Pulmonary artery endothelial cell (primary cell): Measurements from ENCODE around the gene YPEL5. TPM values are rescaled to one million over a fixed set of nuclear protein-coding genes. Genes with fewer than 3 reads are reported as not detected.

Experiments used
- DNase-seq: peaks from one replicate; pipeline ENCODE4 v3.0.0-alpha.2; 2011; ENCODE audit warnings: low read depth, low spot score
- total RNA-seq: library from RNA; depleted of rRNA; stranded (reverse); fragments of >200 nt; gene quantifications from 2 replicates; pipeline ENCODE4 v1.2.3, GENCODE V29; 2014

YPEL5 gene
- total RNA-seq, 1 donor from 2014 or later = 77.1 TPM

DNA sequence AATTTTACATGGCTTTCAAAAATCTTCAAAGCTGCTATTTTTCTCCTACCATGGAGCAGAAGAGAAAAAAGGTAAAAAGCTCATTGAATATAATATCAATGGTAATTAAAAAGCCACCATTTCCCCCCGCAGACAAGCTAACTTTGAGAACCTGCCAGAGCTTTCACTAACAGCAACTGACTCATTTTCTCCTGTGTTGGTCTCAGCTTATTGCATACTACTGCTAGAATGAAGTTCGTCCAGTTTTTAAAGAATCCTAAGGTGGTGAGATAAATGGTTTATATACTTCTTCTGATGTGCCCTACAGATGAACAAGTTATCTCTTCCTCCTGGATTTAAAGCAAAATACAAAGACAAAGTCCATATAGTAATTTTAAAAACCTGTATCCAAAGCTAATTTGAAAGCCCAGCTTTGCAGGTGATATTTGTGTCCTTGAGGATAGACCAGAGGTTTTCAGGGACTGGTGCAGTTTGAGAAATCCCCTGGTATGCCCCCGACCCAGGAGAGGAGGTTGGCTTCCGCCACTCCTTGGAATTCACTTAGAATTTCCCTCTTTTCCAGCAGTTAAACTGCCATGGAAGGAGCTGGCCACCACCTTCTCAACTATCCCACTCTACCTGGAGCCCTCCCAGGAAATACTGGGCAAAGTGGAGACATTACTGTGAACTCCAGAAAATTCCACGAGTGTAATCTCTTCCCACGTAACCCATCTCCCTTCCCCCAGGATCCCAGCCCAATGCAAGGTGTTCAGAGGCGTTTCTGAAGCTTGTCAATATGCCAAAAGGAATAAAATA, 17.5 kb downstream of the YPEL5 start:
- DNase-seq = no peak

DNA sequence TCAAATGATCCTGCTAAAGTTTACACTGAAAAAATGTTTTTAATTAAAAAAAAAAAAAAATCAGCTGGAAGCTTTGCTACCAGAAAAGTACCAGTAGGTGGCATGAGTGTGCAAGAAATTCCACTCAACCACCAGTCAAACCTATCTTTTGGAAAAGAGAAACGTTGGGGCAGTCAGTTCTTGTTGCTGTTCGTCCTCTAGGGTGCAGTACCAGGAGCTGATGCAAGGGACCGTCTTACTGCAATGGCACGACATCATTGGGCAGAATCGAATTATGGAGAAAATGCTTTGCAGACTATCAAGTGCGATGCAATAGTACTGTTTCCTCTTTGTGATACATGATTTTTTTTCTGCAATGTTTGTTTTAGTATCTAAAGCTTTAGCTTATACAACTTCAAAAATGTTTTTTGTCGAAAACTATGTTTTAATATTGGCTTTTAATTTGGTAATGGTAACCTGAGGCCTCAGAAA, 18.3 kb downstream of the YPEL5 start:
- peak; percentile 73 for DNase-seq

DNA sequence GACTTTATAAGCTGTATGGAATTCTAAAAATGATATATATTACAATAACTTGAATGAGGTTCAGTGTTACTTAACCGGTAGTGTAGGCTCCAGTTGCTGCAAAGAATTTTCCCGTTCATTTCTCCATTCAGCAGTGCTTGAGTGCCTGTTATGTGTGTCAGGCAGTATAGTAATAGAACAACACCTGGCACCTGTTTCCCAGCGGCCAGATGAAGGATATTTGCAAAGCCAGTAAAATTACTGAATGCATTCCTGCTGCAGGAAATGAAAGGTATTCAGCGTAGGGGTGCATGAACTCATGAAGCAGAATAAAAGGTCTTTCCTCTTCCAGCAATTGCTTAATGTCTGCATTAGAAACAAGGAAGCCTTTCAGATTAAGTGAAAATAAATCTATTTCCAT, 18.8 kb downstream of the YPEL5 start:
- no peak for DNase-seq

DNA sequence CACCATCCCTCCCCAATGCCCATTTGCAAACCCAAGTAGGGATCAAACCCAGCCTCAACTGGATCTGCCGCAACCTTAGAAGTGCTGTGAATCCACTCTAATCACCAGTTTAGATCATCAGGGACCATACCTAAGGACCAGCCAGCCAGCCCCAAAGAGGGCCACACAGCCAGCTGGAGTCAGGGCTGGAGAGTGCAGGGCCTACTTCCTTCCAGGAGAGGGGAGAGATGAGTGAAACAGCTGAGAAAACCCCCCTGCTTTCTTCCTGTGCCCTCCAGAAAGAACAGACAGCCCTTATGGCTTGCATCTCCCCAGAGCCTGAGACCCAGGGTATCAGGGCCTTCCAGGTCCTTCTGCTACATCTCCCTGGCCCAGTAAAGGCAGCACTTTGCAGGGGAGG, 25.8 kb downstream of the YPEL5 start:
- DNase-seq = no peak

DNA sequence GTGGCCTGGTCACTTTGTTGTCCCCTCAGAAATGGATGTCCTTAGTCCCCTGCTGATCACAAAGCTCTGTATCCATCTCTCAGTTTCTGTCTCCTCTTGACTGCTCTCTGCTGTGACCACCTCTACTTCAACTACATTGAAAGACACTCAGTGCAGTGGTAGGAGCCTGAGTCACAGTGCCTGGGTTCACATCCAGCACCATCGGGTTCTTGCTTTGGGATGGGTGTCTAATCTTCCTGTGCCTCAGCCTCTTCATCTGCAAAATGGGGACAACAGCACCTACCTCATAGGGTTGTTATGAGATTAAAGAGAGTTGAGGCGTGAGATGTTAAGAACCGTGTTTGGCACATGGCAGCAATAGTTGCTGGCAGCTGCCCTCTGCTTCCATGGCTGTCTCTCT, 30.6 kb downstream of the YPEL5 start:
- no peak for DNase-seq

DNA sequence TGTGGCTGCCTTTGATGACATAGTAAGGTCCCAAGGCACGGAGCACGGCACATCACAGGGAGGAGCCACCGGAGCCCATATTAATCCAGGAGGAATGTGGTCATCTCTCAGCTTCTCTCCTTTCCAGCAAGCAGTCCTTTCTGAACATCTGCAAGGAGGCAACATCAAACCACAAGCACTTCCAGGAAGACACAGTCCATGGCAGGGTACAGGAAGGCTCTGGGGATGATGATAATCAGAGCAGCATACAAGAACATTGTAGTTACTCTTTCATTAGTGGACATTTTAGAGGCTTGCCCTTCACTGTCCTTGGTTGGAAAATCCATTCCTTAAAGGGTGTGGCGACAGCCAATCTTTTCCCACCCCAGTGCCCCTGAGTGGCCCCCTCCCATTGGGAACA, 31.1 kb downstream of the YPEL5 start:
- no peak for DNase-seq

DNA sequence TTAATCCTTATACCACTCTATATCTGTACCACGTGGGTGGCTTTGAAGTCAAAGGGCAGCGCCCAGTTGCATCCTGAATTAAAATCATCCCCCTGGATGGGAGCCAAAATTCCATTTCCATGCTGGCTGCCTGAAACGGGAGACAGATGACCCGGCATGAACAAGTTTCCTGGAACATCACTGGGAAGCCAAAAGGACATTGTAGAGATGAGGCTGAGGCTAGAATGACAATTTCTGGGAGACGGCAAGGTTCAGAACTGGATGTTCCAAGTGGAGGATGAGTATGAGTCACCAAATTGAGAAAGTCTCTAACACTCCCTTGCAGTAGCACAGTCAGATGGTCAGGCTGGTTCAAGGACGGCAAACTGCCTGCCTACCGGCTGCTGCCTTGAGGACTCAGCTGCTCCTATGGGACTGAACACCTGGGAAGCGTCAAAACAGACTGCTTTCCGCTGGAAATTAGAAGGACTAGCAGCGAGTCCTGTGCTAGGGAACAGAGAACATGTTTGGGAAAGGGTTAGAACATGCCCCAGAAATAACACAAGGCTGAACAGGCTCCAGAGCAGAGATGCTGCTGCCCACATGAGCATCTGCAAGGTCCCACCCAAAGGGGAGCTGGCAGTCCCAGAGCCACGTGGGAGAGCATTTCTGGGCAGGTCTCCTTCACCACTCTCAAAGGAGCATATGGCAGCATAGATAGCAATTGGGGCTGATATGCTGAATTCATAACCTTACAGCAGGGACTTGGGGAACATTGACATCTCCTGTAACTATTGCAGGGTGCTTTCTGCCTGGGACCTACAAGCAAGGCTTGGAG, 32.0 kb downstream of the YPEL5 start:
- DNase-seq = no peak

DNA sequence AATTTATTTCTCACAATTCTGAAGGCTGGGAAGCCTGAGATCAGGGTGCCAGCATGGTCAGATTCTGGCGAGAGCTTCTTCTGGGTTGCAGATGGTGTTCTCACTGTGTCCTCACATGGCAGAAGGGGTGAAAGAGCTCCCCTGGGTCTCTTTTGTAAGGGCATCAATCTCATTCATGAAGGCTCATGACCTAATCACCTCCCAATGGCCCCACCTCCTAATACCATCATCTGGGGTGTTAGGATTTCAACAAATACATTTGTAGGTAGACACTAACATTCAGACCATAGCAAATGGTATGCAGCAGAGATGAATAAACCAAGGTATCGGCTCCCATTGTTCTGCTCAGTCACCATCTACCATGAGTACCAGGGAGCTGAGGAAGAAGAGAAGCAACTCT, 32.7 kb downstream of the YPEL5 start:
- DNase-seq = no peak

DNA sequence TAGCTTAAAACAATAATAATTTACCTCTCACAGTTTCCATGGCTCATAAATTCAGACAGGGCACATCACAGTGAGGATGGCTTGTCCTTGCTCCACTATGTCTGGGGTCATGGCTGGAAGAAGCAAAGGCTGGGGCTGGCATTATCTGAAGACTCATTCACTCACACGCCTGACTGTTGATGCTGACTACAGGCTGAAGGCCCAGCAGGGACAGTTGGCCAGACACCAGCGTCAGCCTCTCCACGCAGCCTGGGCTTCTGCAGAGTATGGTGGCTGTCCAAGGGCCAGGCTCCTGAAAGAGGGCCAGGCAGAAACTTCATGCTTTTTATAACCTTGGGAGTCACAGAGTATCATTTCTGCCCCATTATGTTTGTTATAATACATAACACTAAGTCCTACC, 33.4 kb downstream of the YPEL5 start:
- no peak for DNase-seq

DNA sequence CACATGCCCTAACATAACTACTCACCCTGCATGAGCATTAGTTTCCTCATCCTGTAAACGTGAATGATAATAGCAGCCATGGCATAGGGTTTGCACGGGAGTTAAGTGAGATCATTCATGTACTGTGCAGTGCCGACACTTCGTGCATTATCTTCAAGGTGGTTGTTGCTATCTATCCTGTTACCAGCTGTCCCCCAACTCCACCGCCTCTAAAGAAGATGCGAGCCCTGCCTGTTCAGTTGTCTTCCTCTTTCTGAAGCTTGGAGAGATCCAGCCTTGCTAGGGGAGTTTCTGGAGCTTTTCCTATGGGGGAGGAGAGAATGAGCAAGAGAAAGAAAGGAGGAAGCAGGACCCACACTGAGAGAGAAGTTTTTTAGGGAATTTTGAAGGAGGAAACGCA, 34.4 kb downstream of the YPEL5 start:
- DNase-seq = no peak

DNA sequence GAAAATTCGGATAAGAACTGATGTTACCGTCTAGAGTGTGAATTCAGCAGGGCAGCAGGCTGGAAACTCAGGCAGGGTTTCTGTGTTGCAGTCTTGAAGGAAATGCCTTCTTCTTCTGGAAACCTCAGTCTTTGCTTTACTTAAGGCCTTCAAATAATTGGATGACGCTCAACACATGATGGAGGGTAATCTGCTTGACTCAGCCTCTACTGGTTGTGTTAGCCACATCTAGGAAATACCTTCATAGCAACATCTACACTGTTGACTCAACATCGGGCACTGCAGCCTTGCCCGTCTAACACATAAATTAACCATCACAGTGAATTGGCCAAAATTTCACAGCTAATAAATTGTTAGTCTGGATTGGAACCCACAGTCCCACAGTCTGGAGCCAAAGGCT, 37.2 kb downstream of the YPEL5 start:
- DNase-seq = no peak

DNA sequence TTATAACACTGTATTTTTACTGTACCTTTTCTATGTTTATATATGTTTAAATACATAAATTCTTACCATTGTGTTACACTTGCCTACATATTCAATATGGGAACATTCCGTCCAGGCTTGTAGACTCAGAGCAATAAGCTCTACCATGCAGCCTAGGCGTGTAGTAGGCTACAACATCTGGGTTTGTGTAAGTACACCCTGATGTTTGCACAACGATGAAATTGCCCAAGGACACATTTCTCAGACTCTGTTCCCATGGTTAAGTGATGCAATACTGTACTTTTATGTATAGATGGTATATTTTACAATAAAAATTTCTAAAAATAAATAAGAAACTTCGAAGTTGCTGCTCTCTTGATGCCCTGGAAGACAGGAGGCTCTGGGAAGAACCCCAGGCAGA, 38.4 kb downstream of the YPEL5 start:
- no peak for DNase-seq

DNA sequence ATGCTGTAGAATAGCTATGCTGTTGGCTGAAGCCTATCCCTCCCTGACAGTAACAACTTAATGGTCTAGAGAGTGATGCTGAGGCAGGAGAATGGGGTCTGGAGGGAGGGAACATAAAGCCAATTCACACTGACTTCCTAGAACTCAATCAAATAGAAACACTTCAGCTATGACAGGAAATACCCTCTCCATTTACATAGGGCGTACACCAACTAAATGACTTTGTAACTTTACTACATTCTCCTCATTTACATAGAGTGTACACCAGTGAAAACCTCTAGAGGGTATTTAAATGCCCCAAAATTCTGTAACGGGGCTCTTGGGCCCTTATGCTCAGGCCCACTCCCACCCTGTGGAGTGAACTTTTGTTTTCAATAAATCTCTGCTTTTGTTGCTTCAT, 41.5 kb downstream of the YPEL5 start:
- no peak for DNase-seq

DNA sequence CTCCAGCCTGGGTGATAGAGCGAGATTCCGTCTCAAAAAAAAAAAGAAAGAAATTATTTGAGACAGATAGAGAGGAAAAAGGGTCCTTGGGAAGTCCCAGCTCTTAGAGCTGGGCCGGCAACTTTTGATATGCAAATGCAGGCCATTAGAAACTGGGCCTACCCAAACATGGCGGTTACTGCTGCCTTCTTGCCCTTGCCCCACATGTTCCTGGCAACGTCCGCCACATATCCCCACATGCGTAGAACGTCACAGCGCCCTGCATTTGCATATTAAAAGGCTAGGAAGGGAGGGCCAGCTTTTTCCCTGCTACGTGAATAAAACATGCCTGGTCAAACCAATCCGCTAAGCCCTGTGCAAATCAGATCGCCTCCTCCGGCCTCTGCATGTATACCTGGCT, 43.8 kb downstream of the YPEL5 start:
- no peak for DNase-seq

DNA sequence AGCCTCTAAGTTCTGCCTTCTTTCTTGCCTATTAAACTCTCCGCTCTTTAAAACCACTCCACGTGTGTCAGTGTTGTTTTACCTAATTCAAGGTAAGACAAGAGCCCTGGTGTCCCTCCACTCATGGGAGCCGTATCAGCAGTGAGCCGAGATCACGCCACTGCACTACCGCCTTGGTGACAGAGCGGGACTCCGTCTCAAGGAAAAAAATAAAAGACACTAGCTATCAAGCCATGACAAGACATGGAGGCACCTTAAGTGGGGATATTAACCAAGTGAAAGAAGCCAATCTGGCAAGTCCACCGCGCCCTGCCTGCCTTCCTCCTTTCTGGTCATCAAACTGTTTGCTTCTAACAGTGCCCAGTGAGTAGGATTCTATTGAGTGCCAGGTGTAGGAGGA, 44.3 kb downstream of the YPEL5 start:
- no peak for DNase-seq

DNA sequence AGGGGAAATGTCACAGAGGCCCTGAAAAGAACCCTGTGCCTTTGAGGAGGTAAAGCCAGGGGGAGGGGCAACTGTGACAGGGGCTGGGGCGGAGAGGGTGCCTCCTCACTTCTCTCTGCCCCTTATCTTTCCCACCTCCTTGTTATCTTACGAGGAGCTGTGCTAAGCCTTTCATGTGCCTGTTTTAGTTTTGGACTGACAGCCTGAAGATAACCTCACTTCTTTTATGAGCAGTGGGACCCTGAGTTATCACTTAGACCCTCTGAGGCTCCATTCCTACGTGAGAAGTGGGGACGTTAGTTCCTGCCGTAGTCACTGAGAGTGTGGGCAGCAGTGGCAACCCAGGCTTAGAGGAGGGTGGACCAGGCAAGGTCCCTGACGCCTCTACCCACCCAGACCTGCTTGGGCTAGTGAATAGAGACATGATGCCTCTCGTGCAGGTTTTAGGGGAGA, 45.0 kb downstream of the YPEL5 start:
- DNase-seq = no peak

DNA sequence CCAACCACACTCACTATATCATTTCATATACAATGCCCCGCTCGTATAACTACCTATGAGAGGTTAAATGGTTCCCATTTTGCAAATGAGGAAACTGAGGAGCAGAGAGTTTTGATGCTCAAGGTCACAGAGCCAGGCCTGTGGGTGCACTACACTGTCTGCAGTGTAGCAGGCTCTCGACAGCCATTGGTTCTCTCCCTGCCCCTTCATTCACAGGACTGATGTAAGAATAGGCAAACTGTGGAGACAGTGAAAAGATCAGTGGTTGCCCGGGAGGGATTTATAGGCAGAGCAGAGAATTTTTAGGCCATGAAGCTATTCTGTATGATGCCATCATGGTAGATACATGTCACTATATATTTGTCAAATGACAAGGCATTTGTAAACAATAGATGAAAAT, 45.5 kb downstream of the YPEL5 start:
- DNase-seq = no peak

DNA sequence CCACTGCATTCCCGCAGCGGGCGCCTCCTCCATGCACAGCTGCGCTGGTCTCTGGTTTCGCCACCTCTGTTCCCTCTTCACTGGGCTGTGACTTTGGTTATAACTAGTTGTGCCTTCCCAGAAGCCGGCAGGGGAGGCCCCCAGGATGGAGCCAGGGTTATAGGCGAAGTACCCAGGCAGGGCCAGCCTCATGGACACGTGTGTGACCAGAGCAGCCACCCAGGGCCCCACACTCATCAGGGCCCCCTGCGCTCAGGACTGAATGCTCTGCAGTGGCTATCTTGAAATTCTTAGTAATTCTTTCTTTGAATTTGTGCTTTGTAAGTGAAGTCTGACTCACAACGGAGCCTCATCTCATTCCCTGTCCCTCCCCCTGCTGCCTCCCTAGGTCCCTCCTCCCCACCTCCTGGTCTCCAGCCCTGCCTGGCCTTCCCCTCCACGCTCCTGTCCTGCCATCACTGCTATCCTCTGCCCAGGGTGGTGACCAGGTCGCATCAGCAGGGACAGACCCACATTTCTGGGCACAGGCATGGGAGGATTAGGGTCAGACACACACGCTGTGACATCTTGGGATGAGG, 46.4 kb downstream of the YPEL5 start:
- DNase-seq = no peak

DNA sequence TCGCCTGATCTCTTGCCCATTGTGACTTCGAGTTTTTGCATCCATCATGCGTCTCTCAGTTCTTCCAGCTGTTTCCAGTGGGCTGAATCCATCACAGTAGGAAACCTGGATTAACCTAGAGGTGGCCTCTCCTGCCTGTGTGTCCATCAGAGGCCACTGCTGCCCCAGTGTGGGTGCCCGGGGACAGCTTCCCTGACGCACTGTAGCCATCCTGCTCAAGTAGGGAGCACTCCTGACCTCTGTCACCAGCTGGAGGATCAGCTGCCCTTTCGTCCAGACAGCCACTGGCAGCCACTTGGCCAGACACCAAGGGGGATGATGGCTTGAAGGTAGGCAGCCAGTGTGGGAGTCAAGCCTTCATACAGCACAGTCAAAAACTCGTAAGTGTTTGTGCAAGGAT, 47.6 kb downstream of the YPEL5 start:
- no peak for DNase-seq

DNA sequence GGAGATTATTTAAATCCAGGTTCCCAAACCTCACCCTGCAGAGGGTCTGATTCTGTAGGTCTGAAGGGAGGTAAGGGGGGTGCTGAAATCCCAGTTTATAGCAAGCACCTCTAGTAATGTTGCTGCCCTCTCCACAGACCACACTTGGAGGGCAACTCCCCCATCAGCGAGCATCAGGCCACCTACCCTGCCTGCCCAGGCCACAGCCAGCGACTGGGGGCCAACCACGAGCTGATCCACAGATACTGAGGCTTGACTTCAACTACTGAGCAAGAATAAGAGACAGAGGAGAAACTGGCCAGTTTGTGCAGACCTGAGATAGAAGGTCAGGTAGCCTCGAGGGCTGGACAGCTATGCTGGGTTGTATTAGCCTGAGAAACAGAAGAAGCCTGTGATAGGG, 48.2 kb downstream of the YPEL5 start:
- DNase-seq = no peak

DNA sequence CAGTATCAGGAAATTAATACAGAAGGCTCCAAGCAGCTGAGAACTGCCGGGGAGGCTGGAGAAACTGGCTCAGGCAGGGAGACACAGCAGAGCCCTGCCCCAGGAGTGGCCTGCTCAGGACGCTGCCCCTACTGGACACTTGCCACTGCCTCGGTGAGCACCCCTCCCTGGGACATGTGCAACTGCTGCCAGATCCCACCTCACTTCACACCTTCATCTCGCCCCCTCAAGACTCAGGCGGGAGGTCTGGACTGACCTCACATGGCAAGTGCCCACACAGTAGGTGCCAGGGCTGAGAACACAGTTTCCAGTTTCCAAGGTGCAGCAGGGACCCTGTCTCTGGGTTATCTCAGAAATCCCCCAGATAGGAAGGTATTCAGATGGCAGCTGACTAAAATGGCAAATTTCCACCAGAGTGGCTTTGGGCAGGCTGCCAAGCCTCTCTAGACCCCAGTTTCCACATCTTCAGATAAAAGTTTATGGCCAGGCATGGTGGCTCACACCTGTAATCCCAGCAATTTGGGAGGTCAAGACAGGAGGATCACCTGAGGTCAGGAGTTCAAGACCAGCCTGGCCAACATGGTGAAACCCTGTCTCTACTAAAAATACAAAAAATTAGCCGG, 50.9 kb downstream of the YPEL5 start:
- no peak for DNase-seq

DNA sequence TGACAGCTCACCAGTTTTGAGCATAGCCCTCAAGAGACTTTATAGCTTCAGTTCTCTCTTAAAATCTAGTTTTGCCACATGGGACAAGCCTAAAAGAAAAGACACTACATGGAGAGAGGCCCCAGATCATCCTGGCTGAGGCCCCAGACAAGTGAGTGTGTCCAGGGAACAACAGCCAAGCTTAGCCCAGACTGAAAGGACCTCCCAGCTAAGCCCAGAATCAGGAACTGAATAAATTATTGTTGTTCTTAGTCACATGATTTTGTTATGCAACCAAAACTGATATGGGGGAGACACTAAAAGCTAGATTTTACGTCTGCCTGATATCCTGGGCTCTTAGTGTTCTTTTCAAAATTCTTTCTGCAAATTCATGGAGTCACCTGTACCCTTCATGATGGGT, 55.2 kb downstream of the YPEL5 start:
- no peak for DNase-seq
